HG02885 (cell line): ENCODE results near the gene SLC5A2.
"Not testable (repeated sequence)": the region's sequence is repeated elsewhere in the genome, so short reads cannot be mapped to it uniquely, and the experiment has no call there.

Experiments used
- ATAC-seq: cut with Tn5 transposase; IDR thresholded peaks from one replicate; pipeline ENCODE4 v1.9.1; 2021; ENCODE audit warnings: mild to moderate bottlenecking; ENCODE audit not compliant: unreplicated experiment, poor library complexity

SLC5A2 gene

DNA sequence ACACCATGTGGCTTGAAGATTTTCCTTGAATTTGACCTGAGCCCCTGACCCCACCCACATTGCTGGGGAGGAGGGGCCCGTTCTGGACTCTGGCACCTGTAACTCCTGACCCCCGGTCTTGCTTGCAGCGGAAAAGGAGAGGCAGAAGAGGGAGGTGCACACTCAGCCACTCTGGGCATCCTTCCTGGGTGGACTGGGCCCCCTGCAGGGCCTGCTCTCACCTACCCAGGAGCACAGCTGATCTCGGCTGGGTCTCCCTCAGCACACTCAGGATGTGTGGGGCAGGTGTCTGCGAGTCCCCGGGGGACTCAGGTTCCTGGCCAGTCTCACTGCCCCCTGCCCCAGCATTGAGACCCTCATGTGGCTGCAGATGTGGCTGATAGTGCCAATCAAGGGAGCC, 40.8 kb downstream of the SLC5A2 start:
- ATAC-seq, result not testable (repeated sequence)

GRCh38 chr16:31525113-31525512, 42.2 kb downstream of the SLC5A2 start:
- no peak for ATAC-seq

GRCh38 chr16:31527734-31528274, 44.9 kb downstream of the SLC5A2 start, which contains the start of gene AHSP:
Gene AHSP (plus strand): TSS chr16:31527900. CDS start chr16:31528140, 240 bp downstream.
- ATAC-seq, result no peak

DNA sequence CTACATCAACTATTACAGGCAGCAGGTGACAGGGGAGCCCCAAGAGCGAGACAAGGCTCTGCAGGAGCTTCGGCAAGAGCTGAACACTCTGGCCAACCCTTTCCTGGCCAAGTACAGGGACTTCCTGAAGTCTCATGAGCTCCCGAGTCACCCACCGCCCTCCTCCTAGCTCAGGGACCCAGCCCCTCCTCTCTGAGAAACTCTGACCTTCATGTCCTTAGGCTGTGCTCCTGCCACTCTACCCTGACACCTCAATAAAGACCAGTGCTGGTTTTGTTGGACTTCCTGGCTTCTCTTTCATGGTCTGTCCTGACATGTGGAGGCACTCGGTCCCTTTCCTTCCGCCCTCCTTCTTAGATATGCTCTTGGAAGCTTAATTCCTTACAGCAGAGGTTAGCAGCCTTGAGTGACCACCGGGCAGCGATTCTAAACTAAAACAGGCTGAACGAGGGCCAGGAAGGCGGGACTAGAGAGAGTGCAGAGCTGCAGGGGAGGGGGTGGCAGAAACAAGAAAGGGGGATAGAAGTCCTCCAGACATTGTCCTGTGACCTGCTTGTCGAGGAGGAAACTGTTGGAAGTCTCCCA, 45.7 kb downstream of the SLC5A2 start:
- ATAC-seq, result no peak

GRCh38 chr16:31529108-31529936, 46.4 kb downstream of the SLC5A2 start:
- no peak for ATAC-seq

DNA sequence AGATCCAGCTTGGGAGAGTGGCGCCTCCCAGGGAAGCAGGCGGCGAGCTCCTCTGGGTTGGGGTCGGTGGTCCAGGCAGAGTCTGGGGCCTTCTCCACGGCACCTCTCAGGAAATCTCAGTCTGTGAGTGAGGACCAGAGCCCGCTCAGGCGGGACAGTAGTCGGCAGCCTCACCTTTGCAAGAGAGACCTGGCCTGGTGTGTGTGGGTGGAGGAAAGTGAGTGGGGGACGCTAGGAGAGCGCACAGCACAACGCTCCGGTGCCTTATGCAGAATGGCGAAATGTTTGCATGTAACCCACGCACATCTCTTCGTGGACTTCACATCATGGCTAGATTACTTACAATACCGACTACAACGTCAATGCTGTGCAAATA, 47.0 kb downstream of the SLC5A2 start:
- ATAC-seq, result no peak

DNA sequence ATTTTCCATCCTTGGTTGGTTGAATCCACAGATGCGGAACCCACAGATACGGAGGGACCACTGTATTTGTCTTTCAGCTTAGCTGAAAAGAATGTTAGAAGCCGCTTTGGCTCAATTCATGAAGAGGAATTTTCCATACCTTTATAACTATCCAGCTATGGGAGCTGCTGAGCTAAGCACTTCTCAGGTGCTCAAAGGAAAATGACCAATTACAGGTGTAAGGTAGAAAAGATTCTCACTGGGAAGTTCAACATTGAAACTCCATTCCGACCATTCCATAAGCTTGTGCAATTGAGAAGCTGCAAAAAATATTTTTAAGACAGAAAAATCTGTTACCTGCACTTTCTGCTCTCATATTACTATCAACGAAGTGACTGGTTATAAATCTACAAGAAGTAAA, 47.5 kb downstream of the SLC5A2 start:
- ATAC-seq, result no peak

DNA sequence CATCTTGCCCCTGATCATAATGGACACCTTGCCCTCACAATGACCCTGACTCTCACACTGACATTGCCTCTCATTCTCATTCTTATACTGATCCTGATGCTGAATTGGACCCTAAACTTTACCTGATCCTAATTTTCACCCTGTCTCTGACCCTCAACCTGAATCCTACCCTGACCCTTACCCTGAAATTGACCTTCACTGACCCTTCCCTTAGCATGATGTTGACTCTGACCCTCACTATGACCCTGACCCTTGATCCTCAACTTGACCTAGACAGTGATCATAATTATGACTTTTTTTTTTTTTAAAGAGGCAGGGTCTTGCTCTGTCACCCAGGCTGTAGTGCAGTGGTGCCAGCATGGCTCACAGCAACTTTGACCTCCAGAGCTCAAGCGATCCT, 48.2 kb downstream of the SLC5A2 start:
- ATAC-seq, result no peak

DNA sequence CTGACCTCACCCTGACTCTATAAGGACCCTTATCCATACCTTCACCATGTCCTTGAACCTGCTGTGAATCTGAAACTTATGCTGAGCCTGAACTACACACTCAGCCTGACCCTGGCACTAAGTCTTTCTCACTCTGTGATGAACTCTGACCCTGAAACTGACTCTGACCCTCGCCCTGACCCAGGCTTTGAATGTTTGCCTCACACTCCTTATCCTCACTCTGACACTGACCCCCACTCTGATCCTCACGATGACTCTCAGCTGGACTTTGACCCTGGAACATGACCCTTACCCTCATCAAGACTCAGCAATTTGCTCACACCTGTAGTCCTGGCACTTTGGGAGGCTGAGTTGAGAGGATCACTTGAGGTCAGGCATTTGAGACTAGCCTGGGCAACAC, 49.2 kb downstream of the SLC5A2 start:
- no peak for ATAC-seq

- ATAC-seq, result no peak
Observed at GRCh38 chr16:31532896-31533295, 50.0 kb downstream of the SLC5A2 start.

DNA sequence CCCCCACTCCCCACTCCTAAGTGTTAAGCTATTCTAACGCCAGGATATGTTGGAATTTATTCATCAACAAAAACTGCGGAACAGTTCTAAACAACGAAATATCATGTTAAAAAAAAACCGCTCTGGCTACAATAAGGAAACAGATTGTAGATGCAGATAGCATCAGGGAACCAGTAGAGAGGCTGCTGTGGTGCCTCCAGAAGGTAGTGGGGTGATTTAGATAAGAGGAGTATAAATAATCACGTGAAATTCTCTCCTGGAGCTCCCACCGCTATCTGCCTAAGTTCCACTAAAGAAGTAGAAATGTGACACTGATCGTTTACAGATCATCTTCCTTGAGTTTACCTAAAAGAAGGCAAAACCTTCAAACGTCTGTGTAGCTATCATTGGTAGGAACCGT, 52.8 kb downstream of the SLC5A2 start:
- ATAC-seq, result no peak

DNA sequence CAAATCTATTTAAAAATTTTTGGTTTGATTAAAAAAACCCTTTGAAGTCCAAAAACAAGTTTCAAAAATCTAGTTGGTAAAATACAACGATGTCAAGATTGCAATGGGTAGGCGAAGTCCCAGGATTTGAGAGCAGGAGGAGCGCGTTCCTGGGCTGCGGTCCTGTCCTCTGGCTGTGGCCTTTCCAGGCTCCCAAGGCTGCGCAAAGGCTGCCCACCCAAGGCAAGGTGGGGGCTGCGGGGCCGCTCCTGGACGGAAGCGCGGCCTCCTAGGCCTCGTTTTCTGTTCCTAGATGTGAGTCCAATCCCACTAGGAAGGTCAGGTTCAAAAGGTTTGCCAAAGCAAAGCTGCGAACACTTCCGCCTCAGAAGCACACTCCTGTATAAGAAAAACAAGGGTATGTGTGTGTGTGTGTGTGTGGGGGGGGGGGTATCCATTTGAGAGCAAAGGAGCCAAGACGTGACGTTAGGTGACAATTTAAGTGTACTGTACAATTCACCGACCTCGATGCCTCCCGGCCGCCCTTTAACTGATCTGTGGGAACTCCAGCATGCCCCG, 54.0 kb downstream of the SLC5A2 start:
- no peak for ATAC-seq

GRCh38 chr16:31537362-31538242, 54.7 kb downstream of the SLC5A2 start:
- no peak for ATAC-seq

DNA sequence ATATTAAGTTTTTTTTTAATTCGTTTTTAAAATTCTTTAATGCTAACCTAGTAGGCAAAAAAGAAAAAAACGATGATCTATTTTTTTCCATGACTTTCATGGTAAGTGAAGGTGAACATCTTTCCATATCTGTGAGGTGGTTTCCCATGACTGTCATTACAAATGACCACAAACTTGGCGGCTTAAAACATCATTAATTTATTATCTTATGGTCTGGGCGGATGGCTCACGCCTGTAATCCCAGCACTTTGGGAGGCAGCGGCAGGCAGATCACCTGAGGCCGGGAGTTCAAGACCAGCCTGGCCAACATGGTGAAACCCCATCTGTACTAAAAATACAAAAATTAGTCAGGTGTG, 55.3 kb downstream of the SLC5A2 start:
- ATAC-seq, result not testable (repeated sequence)

DNA sequence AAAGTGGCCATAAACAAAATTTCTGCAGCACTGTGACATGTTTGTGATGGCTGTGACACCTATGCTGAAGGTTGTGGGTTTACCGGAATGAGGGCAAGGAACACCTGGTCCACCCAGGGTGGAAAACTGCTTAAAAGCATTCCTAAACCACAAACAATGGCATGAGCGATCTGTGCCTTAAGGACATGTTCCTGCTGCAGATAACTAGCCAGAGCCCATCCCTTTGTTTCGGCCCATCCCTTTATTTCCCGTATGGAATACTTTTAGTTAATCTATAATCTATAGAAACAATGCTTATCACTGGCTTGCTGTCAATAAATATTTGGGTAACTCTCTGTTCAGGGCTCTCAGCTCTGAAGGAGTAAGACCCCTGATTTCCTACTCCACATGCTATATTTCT, 56.8 kb downstream of the SLC5A2 start:
- not testable (repeated sequence) for ATAC-seq
